ENCODE data around the gene ADAMTS9.

ADAMTS9 gene

GRCh38 chr3:64494526-64494925 lies 193.3 kb downstream of the ADAMTS9 start:
- DNase-seq = no peak

GRCh38 chr3:64493149-64493548 lies 194.7 kb downstream of the ADAMTS9 start:
- no peak for DNase-seq

GRCh38 chr3:64491843-64492242 lies 196.0 kb downstream of the ADAMTS9 start:
- DNase-seq = no peak

DNA sequence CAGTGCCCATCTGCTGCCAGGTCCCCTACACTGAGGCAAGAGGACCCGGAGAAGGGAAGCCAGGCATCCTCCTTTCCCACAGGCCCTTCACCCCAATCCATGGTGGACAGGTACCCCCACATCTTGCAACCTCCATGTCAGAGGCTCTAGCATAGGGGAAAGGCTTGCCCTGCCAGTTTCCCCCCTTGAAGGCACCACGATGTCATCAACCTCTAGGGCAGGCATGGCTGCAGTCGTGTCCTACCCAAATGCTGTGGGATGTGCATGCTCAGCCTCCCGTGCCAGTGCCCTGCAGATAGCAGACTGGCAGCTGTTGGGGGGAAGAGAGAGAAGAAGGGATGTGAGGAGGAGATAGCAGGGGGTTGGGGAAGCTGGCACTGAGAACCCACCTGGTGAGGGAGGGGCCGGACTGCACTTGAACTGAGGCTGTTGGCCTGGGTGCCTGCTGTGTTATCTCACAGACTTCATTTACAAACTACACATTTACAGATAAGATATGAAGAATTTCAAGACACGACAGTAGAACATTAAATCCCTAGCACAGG lies 197.5 kb downstream of the ADAMTS9 start:
- DNase-seq = no peak

- peak in 34 of 56 donors; percentile 0 to 70 (median 20) for DNase-seq
Observed at GRCh38 chr3:64489361-64490044, 198.3 kb downstream of the ADAMTS9 start.

DNA sequence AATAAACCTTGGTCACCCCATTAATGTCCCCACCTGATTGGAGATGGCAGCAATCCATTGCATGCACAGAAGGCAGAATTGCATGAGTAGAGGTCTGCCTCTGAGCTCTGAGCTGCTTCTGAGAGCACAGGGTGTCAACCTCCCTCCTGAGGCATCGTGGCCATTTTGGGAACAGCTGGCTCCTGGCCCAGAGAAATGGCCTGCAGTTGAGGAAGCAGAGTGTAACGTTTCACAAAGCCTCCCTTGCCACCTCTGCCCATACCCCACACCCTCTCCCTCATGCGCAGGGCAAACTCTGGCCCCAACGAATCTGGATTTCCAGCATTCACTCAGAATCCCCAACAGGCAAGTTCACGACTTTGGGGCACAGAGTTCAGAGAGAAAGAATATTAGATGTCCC lies 198.9 kb downstream of the ADAMTS9 start:
- DNase-seq = peak in 1 of 56 donors; percentile 10

GRCh38 chr3:64484289-64484992 lies 203.4 kb downstream of the ADAMTS9 start:
- peak in 55 of 56 donors; percentile 8 to 88 (median 66) for DNase-seq

DNA sequence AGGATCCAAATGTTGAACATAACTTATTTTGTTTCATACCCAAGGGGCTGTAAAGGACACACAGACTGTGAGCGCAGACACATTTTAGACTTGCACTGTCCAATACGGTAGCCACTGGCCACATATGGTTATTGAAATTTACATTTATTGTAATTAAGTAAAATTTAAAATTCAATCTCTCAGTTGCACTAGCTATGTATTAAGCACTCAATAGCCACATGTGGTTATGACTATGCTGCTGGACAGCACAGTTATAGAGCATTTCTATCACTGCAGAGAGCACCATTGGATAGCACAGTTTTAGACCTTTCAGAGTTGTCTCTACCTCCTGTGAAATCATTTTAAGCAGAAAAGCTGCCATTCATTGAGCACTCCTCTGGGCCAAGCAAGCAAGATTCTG lies 204.3 kb downstream of the ADAMTS9 start:
- DNase-seq = no peak

- no peak for DNase-seq
Observed at GRCh38 chr3:64475037-64475436, 212.8 kb downstream of the ADAMTS9 start.

GRCh38 chr3:64473466-64473865 lies 214.3 kb downstream of the ADAMTS9 start:
- no peak for DNase-seq

- no peak for DNase-seq
Observed at GRCh38 chr3:64470436-64470835, 217.4 kb downstream of the ADAMTS9 start.

DNA sequence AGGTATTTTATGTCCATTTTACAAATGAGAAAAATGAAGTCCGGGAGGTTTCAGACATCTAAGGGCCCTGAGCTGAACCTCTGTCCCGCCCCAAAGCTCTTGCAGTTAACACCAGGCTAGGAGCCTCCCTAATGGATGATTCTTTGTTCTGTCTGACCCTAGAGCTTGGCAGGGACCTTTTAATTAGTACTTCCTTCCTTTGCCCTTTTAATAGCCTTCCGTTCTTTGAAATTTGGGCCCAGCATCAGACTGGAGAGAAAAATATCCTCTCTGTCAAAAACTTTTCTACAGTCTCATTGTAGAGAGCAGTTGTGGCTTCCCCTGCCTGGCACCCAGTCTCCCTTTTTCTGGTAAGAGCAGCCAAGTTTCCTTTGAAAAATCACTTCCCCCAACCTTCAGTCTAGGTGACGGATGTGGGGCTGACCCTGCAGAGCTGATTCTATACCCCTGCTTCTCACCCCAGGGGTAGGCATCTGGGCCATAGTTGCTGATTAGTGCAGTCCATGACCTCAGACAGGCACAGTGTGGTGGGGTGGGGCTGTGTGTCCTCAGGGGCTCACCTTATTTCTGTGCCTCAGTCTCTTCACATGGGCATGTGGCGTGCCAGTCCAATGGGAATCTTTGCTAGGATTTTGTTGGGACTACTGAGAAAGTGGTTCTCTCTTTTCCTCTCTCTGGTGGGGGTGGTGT lies 220.4 kb downstream of the ADAMTS9 start:
- peak in 1 of 56 donors; percentile 7 for DNase-seq
